Measurements from ENCODE around the gene TAF12. TPM values are rescaled to one million over a fixed set of nuclear protein-coding genes. Genes with fewer than 3 reads are reported as not detected.

TAF12 gene
- total RNA-seq, 2 experiments from 2014 or later: 23.8 to 32.5 TPM

DNA sequence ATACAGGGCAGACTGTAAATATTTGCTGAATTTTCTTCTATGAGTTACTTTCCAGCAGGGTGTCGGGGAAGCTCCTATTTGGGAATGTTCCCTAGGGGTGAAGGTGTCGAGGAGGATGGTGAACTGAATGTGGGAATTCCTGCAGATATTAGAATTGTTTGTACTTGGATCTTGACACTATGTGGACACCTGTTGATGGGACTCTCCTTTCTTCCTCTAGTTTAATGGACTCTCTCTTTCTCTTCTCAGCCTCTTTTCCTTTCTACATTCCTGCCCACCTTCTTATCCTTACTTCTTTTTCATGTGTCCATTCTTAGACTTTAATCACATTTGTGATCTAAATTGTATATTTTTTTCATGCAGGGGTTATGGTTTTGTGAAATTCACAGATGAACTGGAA is 75.9 kb downstream of the TAF12 start:
- CTCF ChIA-PET: no interaction called here
- H3K4me1 Mint-ChIP-seq: no peaks in the 10 kb centered on the region
- ATAC-seq: no peak
- H3K4me3 Mint-ChIP-seq: no peak overlapping the region
- H3K36me3 Mint-ChIP-seq (ENCODE audit: low read depth): peaks cover 41% of the 10 kb centered on the region
- H3K9me3 Mint-ChIP-seq (ENCODE audit: low read depth): no peaks in the 10 kb centered on the region
- POLR2A ChIA-PET: no interaction called here
- DNase-seq: no peak
- intact Hi-C loops (cut with DNase I, micrococcal nuclease): no loop called here
- H3K27ac Mint-ChIP-seq: no peak overlapping the region
- H3K27me3 Mint-ChIP-seq: no peaks in the 10 kb centered on the region

- H3K36me3 Mint-ChIP-seq (ENCODE audit: low read depth): peaks cover 43% of the 10 kb centered on the region
- DNase-seq: no peak
- H3K27me3 Mint-ChIP-seq: no peaks in the 10 kb centered on the region
- ChIA-PET POLR2A (no interaction called here), CTCF (interaction anchor here (0.7 kb wide), 1 partner anchor 1125 kb away, joined by 3 read pairs; no protein-coding TSS in a partner anchor)
- no peak overlapping the region for H3K27ac Mint-ChIP-seq
- no peak for ATAC-seq
- H3K9me3 Mint-ChIP-seq (ENCODE audit: low read depth): no peaks in the 10 kb centered on the region
- intact Hi-C loops (cut with DNase I, micrococcal nuclease): no loop called here
- no peaks in the 10 kb centered on the region for H3K4me1 Mint-ChIP-seq
- H3K4me3 Mint-ChIP-seq: no peak overlapping the region
Measured at GRCh38 chr1:28565726-28566125, 77.1 kb downstream of the TAF12 start.

- H3K36me3 Mint-ChIP-seq (ENCODE audit: low read depth): peaks cover 49% of the 10 kb centered on the region
- H3K9me3 Mint-ChIP-seq (ENCODE audit: low read depth): no peaks in the 10 kb centered on the region
- DNase-seq (no peak), ATAC-seq (no peak)
- no peak overlapping the region for H3K4me3 Mint-ChIP-seq
- H3K27me3 Mint-ChIP-seq: no peaks in the 10 kb centered on the region
- POLR2A ChIA-PET: interaction anchor here (0.7 kb wide), 1 partner anchor 11 kb away, joined by 3 read pairs; no protein-coding TSS in a partner anchor
- intact Hi-C loops (cut with DNase I, micrococcal nuclease): no loop called here
- H3K27ac Mint-ChIP-seq: no peak overlapping the region
- CTCF ChIA-PET: interaction anchor here (0.6 to 0.9 kb wide), 3 partner anchors 29 to 1267 kb away, joined by 3 read pairs; no protein-coding TSS in a partner anchor
- H3K4me1 Mint-ChIP-seq: no peaks in the 10 kb centered on the region
Measured at GRCh38 chr1:28565040-28565439, 77.8 kb downstream of the TAF12 start.

DNA sequence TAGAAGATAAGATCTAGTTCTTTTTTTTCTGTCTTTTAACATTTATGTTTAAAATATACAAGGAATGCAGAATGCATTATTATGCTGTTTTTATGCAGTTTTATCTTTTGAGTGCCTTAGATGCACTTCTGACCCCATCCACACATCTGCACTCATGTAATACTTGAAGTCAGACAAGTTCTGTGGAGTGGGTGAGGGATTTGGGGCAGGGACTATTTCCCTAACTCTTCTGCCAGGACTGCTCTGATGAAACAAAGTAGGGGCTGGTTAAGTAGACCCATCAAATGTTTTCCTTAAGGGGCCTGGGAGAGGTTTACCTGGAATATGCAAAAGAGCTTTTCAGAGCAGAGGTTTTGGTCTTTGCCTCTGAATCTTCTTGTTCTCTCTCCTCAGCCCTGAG is 78.6 kb downstream of the TAF12 start:
- H3K27me3 Mint-ChIP-seq: no peaks in the 10 kb centered on the region
- no peak overlapping the region for H3K27ac Mint-ChIP-seq
- ATAC-seq (no peak), DNase-seq (no peak)
- ChIA-PET CTCF (interaction anchor here (0.6 to 0.9 kb wide), 2 partner anchors 28 to 1266 kb away, joined by 3 read pairs; no protein-coding TSS in a partner anchor), POLR2A (no interaction called here)
- intact Hi-C loops (cut with DNase I, micrococcal nuclease): no loop called here
- H3K9me3 Mint-ChIP-seq (ENCODE audit: low read depth): no peaks in the 10 kb centered on the region
- H3K36me3 Mint-ChIP-seq (ENCODE audit: low read depth): peaks cover 55% of the 10 kb centered on the region
- H3K4me1 Mint-ChIP-seq: no peaks in the 10 kb centered on the region
- no peak overlapping the region for H3K4me3 Mint-ChIP-seq

- ChIA-PET CTCF (interaction anchor here (1.0 kb wide), 2 partner anchors 176 to 316 kb away, joined by 3 read pairs; no protein-coding TSS in a partner anchor), POLR2A (interaction anchor here (1.0 to 1.1 kb wide), 2 partner anchors 18 to 21 kb away, joined by 3 to 4 read pairs; no protein-coding TSS in a partner anchor)
- H3K4me3 Mint-ChIP-seq: no peak overlapping the region
- peaks cover 45% of the 10 kb centered on the region for H3K36me3 Mint-ChIP-seq (ENCODE audit: low read depth)
- intact Hi-C loops (cut with DNase I, micrococcal nuclease): no loop called here
- no peaks in the 10 kb centered on the region for H3K27me3 Mint-ChIP-seq
- no peak overlapping the region for H3K27ac Mint-ChIP-seq
- H3K4me1 Mint-ChIP-seq: no peaks in the 10 kb centered on the region
- no peaks in the 10 kb centered on the region for H3K9me3 Mint-ChIP-seq (ENCODE audit: low read depth)
- no peak for DNase-seq
- no peak for ATAC-seq
Measured at GRCh38 chr1:28560886-28561285, 82.0 kb downstream of the TAF12 start.

Other genes starting within 250 kb of the TAF12 start
- 100 to 1,000 TPM; 103 to 107 TPM for gene RCC1, start 137.0 kb downstream of the TAF12 start, total RNA-seq
- 10 to 100 TPM; 50.7 to 60.2 TPM for gene TRNAU1AP, start 90.0 kb downstream of the TAF12 start, total RNA-seq
- gene RAB42, start 50.8 kb downstream of the TAF12 start, total RNA-seq: under 1 TPM in 1 of 2 experiments, not detected in 1; 0.09 TPM
- not detected for gene RNU11, start 5.5 kb upstream of the TAF12 start, total RNA-seq
- 10 to 100 TPM; 20.3 to 25.4 TPM for gene GMEB1, start 25.7 kb upstream of the TAF12 start, total RNA-seq
- gene YTHDF2, start 93.9 kb upstream of the TAF12 start, total RNA-seq: 10 to 100 TPM; 74.8 to 98.7 TPM
- under 1 TPM in 1 of 2 experiments, not detected in 1; 0.02 TPM for gene OPRD1, start 169.1 kb upstream of the TAF12 start, total RNA-seq

Measured in activated CD4-positive, alpha-beta T cell treated with anti-CD3 and anti-CD28 coated beads for 36 hours (primary cell).